ENCODE measurements around the gene MTCL1.

DNA sequence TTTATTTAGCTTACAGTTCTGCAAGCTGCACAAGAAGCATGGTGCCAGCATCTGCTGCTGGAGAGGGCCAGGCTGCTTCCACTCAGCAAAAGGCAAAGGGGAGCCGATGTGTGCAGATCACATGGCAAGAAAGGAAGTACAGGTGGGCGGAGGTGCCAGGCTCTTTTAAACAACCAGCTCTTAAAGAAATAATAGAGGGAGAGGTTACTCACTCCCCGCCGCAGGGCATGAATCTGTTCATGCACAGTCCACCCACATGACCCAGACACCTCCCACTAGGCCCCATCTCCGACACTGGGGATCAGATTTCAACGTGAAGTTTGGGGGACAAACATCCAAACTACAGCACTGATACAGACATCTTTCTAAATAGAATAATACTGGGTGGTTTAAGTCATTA is 105.8 kb downstream of the MTCL1 start:
- TF ChIP-seq MAFG (tag; conservative IDR thresholded peaks at IDR 0.05) (no peak), FOXA3 (CRISPR knock-in tag; conservative IDR thresholded peaks at IDR 0.05 in 1 of 2, IDR thresholded peaks at IDR 0.05 in 1 of 2) (no peak), E4F1 (CRISPR knock-in tag; IDR thresholded peaks at IDR 0.05; ENCODE audit: borderline replicate concordance) (no peak), ARNT (IDR thresholded peaks at IDR 0.05) (no peak), TCF7L2 (IDR thresholded peaks at IDR 0.05; ENCODE audit: low read depth, low read length) (no peak), MXI1 (IDR thresholded peaks at IDR 0.05; ENCODE audit: low read depth, low read length) (no peak), NFXL1 (CRISPR knock-in tag; IDR thresholded peaks at IDR 0.05) (no peak)
- TF ChIP-seq, protein P1, sequence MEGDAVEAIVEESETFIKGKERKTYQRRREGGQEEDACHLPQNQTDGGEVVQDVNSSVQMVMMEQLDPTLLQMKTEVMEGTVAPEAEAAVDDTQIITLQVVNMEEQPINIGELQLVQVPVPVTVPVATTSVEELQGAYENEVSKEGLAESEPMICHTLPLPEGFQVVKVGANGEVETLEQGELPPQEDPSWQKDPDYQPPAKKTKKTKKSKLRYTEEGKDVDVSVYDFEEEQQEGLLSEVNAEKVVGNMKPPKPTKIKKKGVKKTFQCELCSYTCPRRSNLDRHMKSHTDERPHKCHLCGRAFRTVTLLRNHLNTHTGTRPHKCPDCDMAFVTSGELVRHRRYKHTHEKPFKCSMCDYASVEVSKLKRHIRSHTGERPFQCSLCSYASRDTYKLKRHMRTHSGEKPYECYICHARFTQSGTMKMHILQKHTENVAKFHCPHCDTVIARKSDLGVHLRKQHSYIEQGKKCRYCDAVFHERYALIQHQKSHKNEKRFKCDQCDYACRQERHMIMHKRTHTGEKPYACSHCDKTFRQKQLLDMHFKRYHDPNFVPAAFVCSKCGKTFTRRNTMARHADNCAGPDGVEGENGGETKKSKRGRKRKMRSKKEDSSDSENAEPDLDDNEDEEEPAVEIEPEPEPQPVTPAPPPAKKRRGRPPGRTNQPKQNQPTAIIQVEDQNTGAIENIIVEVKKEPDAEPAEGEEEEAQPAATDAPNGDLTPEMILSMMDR (IDR thresholded peaks at IDR 0.05 in 2 of 3, conservative IDR thresholded peaks at IDR 0.05 in 1 of 3; ENCODE audit: insufficient read depth in 2 of 3, low read depth in 1 of 3, low read length in 3 of 3) = no peak

Data from K562 (cell line).